H9 (cell line): ENCODE measurements around the gene LYPD4. TPM values are rescaled to one million over a fixed set of nuclear protein-coding genes. Genes with fewer than 3 reads are reported as not detected.

Experiments
- DNase-seq: peaks from one replicate; pipeline ENCODE4 v3.0.0-alpha.2; 2017
- H2AFZ ChIP-seq: one replicate; pipeline ENCODE4 v1.6.1; 2013; ENCODE audit warnings: mild to moderate bottlenecking, low read length, control low read depth, moderate library complexity
- H2AK5ac ChIP-seq: 2 replicates; pipeline ENCODE4 v1.6.1; 2013; ENCODE audit warnings: low read length, control low read depth, mixed read lengths; ENCODE audit not compliant: insufficient read length
- H2BK120ac ChIP-seq: one replicate; pipeline ENCODE4 v1.6.1; 2013; ENCODE audit warnings: low read depth, mild to moderate bottlenecking, low read length, control low read depth, inconsistent platforms; ENCODE audit not compliant: poor library complexity, severe bottlenecking
- H2BK12ac ChIP-seq: 2 replicates; pipeline ENCODE4 v1.6.1; 2013; ENCODE audit warnings: low read length, control low read depth, mixed read lengths, low read depth; ENCODE audit not compliant: insufficient read length
- H2BK15ac ChIP-seq: 2 replicates; pipeline ENCODE4 v1.6.1; 2013; ENCODE audit warnings: low read depth, low read length, control low read depth
- H2BK20ac ChIP-seq: one replicate; pipeline ENCODE4 v1.6.1; 2013; ENCODE audit warnings: low read depth, mild to moderate bottlenecking, low read length, control low read depth, inconsistent platforms; ENCODE audit not compliant: poor library complexity, severe bottlenecking
- H2BK5ac ChIP-seq: 2 replicates; pipeline ENCODE4 v1.6.1; 2013; ENCODE audit warnings: low read length, control low read depth, mixed read lengths; ENCODE audit not compliant: insufficient read length
- H3K14ac ChIP-seq: 2 replicates; pipeline ENCODE4 v1.6.1; 2013; ENCODE audit warnings: low read length, control low read depth; ENCODE audit not compliant: insufficient read depth
- H3K18ac ChIP-seq: 2 replicates; pipeline ENCODE4 v1.6.1; 2013; ENCODE audit warnings: low read depth, mild to moderate bottlenecking, mixed read lengths, low read length, control low read depth; ENCODE audit not compliant: insufficient read length
- H3K23ac ChIP-seq: 2 replicates; pipeline ENCODE4 v1.6.1; 2013; ENCODE audit warnings: low read length, control low read depth, mixed read lengths, low read depth; ENCODE audit not compliant: insufficient read length
- H3K23me2 ChIP-seq: 2 replicates; pipeline ENCODE4 v1.6.1; 2013; ENCODE audit warnings: low read depth, mild to moderate bottlenecking, mixed read lengths, low read length, control low read depth; ENCODE audit not compliant: insufficient read length, poor library complexity, severe bottlenecking
- H3K27ac ChIP-seq: 2 replicates; pipeline ENCODE4 v1.5.1; 2013; ENCODE audit warnings: low read length, control low read depth, mixed read lengths, low read depth; ENCODE audit not compliant: insufficient read length
- H3K27me3 ChIP-seq: 2 replicates; pipeline ENCODE4 v1.6.1; 2013; ENCODE audit warnings: low read length, control low read depth, inconsistent platforms; ENCODE audit not compliant: insufficient read depth
- H3K4ac ChIP-seq: 2 replicates; pipeline ENCODE4 v1.6.1; 2013; ENCODE audit warnings: low read depth, mild to moderate bottlenecking, control low read depth, inconsistent platforms, low read length, moderate library complexity
- H3K4me1 ChIP-seq: 2 replicates; pipeline ENCODE4 v1.6.1; 2013; ENCODE audit warnings: low read length, control low read depth, inconsistent platforms; ENCODE audit not compliant: insufficient read depth
- H3K4me2 ChIP-seq: 2 replicates; pipeline ENCODE4 v1.6.1; 2013; ENCODE audit warnings: low read length, control low read depth, mixed read lengths; ENCODE audit not compliant: insufficient read length, insufficient read depth
- H3K56ac ChIP-seq: 2 replicates; pipeline ENCODE4 v1.6.1; 2013; ENCODE audit warnings: low read depth, mild to moderate bottlenecking, mixed read lengths, low read length, control low read depth; ENCODE audit not compliant: insufficient read length
- H3K79me1 ChIP-seq: 2 replicates; pipeline ENCODE4 v1.6.1; 2013; ENCODE audit warnings: low read depth, mild to moderate bottlenecking, moderate library complexity, low read length, control low read depth, inconsistent platforms; ENCODE audit not compliant: insufficient read depth, poor library complexity, severe bottlenecking
- H3K79me2 ChIP-seq: 2 replicates; pipeline ENCODE4 v1.6.1; 2013; ENCODE audit warnings: low read length, control low read depth, inconsistent platforms; ENCODE audit not compliant: insufficient read depth
- H3K9ac ChIP-seq: 2 replicates; pipeline ENCODE4 v1.6.1; 2013; ENCODE audit warnings: low read length, control low read depth, mixed read lengths; ENCODE audit not compliant: insufficient read length; ENCODE audit errors: extremely low read depth
- H3K9me3 ChIP-seq: one replicate; pipeline ENCODE4 v1.6.1; 2013; ENCODE audit warnings: low read depth, low read length, inconsistent platforms; ENCODE audit not compliant: control insufficient read depth
- H3T11ph ChIP-seq: one replicate; pipeline ENCODE4 v1.6.1; 2013; ENCODE audit warnings: mild to moderate bottlenecking, low read length, control low read depth, inconsistent platforms
- H4K20me1 ChIP-seq: one replicate; pipeline ENCODE4 v1.6.1; 2013; ENCODE audit not compliant: control insufficient read depth, insufficient read length, insufficient read depth
- H4K5ac ChIP-seq: 2 replicates; pipeline ENCODE4 v1.6.1; 2013; ENCODE audit warnings: low read depth, mild to moderate bottlenecking, mixed read lengths, low read length, control low read depth; ENCODE audit not compliant: insufficient read length
- H4K8ac ChIP-seq: replicated peaks from 2 replicates; pipeline ENCODE4 v1.6.1; 2013; ENCODE audit warnings: low read length, control low read depth, mixed read lengths, low read depth; ENCODE audit not compliant: insufficient read length
- H4K91ac ChIP-seq: 2 replicates; pipeline ENCODE4 v1.6.1; 2013; ENCODE audit warnings: low read depth, mild to moderate bottlenecking, moderate library complexity, mixed read lengths, low read length, control low read depth; ENCODE audit not compliant: insufficient read length
- H3K27ac Mint-ChIP-seq, 3 experiments: 2 replicates in 2 of 3; 3 replicates in 1 of 3; pipeline ENCODE4 v1.8.0; 2020 to 2021; ENCODE audit warnings: mixed read lengths in 3 of 3, mild to moderate bottlenecking in 1 of 3, moderate library complexity in 1 of 3
- H3K27me3 Mint-ChIP-seq: 2 replicates; pipeline ENCODE4 v1.8.0; 2021; ENCODE audit warnings: low read depth, mild to moderate bottlenecking, moderate library complexity, mixed read lengths
- H3K36me3 Mint-ChIP-seq, 3 experiments: 2 replicates in 2 of 3; 3 replicates in 1 of 3; pipeline ENCODE4 v1.8.0; 2020 to 2021; ENCODE audit warnings: low read depth in 3 of 3, mixed read lengths in 3 of 3; ENCODE audit not compliant: insufficient read depth in 1 of 3
- H3K4me1 Mint-ChIP-seq, 2 experiments: 2 replicates each; pipeline ENCODE4 v1.8.0; 2020; ENCODE audit warnings: mixed read lengths in 2 of 2
- H3K4me3 Mint-ChIP-seq, 2 experiments: 2 replicates in 1 of 2; 3 replicates in 1 of 2; pipeline ENCODE4 v1.8.0; 2020 to 2021; ENCODE audit warnings: mild to moderate bottlenecking in 2 of 2, mixed read lengths in 2 of 2, moderate library complexity in 1 of 2
- H3K9me3 Mint-ChIP-seq, 2 experiments: 2 replicates in 1 of 2; 3 replicates in 1 of 2; pipeline ENCODE4 v1.8.0; 2020; ENCODE audit warnings: mild to moderate bottlenecking in 2 of 2, mixed read lengths in 2 of 2, moderate library complexity in 1 of 2
- WGBS: extraction: QIAGEN DNeasy Blood & Tissue Kit; methylation state at CpG from one replicate; pipeline ENCODE4 v1.1.7; 2013; ENCODE audit warnings: missing lambda C conversion rate, low lambda C conversion rate, mixed read lengths; ENCODE audit not compliant: insufficient read length; ENCODE audit errors: extremely low coverage; 5-methylcytosine and 5-hydroxymethylcytosine counted together
- total RNA-seq: library from RNA; stranded (reverse); gene quantifications from 2 replicates; pipeline ENCODE4 v1.2.1, GENCODE V29; 2021
- TF ChIP-seq, protein P1 (sequence below): fragments of 200-600 bp; sonication (generic); conservative IDR thresholded peaks from 3 replicates; pipeline ENCODE4 v1.8.0; 2021; ENCODE audit warnings: antibody characterized with exemption, mild to moderate bottlenecking

LYPD4 gene
- total RNA-seq, 1 experiment from 2014 or later = not detected

DNA sequence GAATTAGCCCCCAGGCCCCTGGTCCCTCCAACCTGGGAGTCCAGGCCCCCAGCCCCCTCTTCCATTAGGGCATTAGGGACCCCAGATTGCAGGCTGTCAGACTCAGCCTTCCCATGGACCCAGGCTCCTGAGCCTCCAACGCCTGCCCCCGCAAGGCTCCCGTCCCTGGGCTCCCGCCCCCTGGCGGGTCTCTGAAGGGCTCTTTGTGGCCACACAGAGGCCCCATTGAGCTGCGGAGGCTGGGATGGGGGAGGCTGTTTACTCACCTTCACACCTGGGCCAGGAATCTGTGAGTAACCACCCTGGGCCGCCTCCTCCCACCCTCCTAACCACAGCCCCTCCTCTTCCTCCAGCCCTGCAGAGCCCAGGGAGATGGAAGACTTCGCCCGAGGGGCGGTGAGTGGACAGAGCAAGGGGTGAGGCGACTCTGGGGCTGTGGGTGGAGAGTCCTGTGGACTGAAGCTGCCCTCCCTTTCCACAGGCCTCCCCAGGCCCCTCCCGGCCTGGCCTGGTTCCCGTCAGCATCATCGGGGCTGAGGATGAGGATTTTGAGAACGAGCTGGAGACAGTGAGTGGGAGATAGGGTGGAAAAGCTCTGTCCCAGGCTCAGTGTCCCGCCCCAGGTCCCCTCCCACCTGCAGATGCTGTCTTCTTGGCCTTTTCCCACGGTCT is 43.4 kb upstream of the LYPD4 start:
- Histone ChIP-seq H3K4me2 (peak overlapping the region; percentile 26), H3K23me2 (peaks cover 13% of the 10 kb centered on the region), H3K18ac (no peak overlapping the region), H2BK20ac (no peak overlapping the region), H4K91ac (no peak overlapping the region), H3K23ac (no peak overlapping the region), H4K8ac (no peak overlapping the region), H3K4ac (no peak overlapping the region), H2AFZ (no peak overlapping the region), H4K20me1 (no peaks in the 10 kb centered on the region), H2AK5ac (no peak overlapping the region), H2BK12ac (no peak overlapping the region), H3K4me1 (peaks cover 8% of the 10 kb centered on the region), H2BK120ac (no peak overlapping the region), H3K56ac (no peak overlapping the region), H3K27me3 (no peaks in the 10 kb centered on the region), H3K14ac (no peak overlapping the region), H3K79me2 (0 out of 2 replicates have a peak, but pooled peaks cover 2% of the 10 kb centered on the region), H4K5ac (no peak overlapping the region), H3T11ph (no peak overlapping the region), H3K9me3 (no peaks in the 10 kb centered on the region), H3K27ac (no peak overlapping the region), H2BK15ac (no peak overlapping the region), H2BK5ac (no peak overlapping the region), H3K79me1 (no peaks in the 10 kb centered on the region), H3K9ac (no peak overlapping the region)
- peak overlapping the region in 1 of 2 experiments; percentile 12; a peak in 2 of 5 replicates for H3K4me3 Mint-ChIP-seq
- no CpG with 5 or more reads among the region's 17 CpGs for WGBS
- H3K4me1 Mint-ChIP-seq = peaks cover 21 to 39% of the 10 kb centered on the region in 2 experiments
- peak; percentile 92 for DNase-seq
- TF ChIP-seq, protein P1, sequence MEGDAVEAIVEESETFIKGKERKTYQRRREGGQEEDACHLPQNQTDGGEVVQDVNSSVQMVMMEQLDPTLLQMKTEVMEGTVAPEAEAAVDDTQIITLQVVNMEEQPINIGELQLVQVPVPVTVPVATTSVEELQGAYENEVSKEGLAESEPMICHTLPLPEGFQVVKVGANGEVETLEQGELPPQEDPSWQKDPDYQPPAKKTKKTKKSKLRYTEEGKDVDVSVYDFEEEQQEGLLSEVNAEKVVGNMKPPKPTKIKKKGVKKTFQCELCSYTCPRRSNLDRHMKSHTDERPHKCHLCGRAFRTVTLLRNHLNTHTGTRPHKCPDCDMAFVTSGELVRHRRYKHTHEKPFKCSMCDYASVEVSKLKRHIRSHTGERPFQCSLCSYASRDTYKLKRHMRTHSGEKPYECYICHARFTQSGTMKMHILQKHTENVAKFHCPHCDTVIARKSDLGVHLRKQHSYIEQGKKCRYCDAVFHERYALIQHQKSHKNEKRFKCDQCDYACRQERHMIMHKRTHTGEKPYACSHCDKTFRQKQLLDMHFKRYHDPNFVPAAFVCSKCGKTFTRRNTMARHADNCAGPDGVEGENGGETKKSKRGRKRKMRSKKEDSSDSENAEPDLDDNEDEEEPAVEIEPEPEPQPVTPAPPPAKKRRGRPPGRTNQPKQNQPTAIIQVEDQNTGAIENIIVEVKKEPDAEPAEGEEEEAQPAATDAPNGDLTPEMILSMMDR = peak; percentile 51; the same call in 2 of the 3 replicates
- no peaks in the 10 kb centered on the region; a peak in 1 of 5 replicates for H3K9me3 Mint-ChIP-seq
- peaks cover 7% of the 10 kb centered on the region for H3K27me3 Mint-ChIP-seq
- H3K36me3 Mint-ChIP-seq = peaks cover 0 to 17% (median 4%) of the 10 kb centered on the region in 3 experiments; a peak in 4 of 7 replicates
- peak overlapping the region; percentile 39 to 42 (median 41); a peak in 5 of 7 replicates for H3K27ac Mint-ChIP-seq
